Globus pallidus (tissue), 1 donor: ENCODE measurements around the gene ZNF296.
"Not testable (repeated sequence)": the region's sequence is repeated elsewhere in the genome, so short reads cannot be mapped to it uniquely, and the experiment has no call there.

Experiments
- DNase-seq: peaks from one replicate; pipeline ENCODE4 v3.0.0-alpha.2; 2015; ENCODE audit warnings: low spot score

ZNF296 gene

DNA sequence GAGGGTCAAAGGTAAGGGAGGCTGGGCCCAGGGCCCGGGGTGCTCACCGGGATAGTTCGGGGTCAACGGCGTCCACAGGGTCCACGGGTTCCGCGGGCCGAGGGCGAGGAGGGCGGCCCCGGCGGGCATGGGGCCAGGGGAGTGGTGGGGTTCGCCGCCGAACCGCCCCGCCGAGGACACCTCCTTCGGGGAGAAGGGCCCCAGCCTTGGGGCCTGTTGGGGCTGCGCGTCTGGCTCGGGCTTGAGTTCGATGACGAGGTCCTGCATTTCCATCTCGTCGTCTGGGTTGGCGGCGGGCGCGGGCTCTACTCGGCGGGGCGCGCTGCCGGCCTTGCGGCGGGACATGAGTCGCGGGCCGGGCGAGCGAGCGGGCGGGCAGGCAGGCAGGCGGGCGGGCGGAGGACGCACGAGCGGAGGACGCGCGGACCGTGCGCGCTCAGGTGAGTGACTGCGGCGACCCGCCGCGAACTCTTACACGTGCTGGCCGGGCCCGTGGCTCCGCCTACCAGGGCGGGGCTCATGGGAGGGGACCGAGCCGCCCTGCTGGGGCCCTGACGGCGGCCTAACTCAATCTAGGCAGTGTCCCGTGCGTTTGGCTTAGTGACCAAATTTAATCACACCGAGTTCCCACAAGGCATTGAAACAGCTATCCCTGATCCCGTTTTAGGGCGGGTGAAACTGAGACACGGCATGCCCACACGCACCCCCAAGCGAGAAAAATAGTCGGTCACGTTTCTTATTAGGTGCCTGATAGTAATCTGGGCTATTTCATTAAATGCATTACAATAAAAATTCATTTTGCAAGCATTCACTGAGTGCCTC is at the start of gene ZNF296:
TSS of gene ZNF296 (minus strand) at position 450 of the 822 bp plus-strand sequence. CDS start at position 345, 105 bp downstream.
- DNase-seq: no peak

DNA sequence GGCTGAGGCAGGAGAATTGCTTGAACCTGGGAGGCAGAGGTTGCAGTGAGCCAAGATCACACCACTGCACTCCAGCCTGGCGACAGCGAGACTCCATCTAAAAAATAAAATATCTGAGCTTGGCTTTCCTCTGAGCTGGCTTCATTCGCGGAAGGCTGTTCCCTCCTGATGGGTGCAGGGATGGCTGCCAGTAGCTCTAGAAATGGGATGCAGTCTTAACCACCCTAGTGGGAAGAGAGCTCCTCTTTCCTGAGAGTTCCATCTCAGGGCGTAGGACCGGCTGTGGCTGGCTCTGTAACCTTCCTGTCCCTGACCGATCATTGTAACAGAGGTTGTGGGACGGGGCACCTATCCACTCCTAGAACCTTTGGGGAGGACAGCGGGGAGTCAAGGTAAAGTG is 49.1 kb upstream of the ZNF296 start:
- DNase-seq: no peak

DNA sequence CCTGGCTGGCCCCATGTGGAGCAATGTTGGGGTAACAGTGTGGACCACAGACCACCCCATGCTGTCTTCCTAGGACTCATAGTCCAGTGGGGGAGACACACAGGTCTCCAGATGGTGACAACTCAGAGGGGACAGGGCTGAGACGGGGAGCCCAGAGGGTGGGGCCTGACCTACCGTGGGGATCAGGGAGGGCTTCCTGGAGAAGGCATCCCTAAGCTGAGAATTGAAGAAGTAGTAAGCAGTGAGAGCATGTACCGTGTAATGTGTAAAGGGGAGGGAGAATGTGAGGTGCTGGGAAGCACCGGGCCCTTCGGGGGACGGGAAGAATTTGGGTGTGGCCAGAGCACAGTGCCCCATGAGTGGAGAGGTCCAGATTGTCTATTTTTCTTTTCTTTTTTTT is 47.7 kb upstream of the ZNF296 start:
- no peak for DNase-seq

DNA sequence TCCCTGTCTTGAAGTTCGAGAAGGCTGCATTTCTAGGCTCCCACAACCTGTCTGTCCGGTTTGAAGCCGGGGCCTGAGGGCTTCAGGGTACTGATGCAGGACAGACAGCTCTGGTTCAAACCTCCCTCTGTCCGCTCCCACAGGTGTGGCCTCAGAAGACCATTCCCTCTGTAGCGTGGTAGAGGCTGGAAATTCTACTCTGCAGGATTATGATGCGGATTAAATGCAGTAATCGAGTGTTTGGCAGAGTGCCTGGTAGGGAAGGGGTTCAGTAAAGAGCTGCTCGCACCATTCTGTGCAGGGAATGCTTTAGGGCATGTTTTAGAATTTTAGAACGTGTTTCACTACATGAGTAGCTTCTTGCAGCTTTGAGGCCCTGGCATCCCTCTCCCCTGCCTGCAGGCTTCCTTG is 47.2 kb upstream of the ZNF296 start:
- no peak for DNase-seq

DNA sequence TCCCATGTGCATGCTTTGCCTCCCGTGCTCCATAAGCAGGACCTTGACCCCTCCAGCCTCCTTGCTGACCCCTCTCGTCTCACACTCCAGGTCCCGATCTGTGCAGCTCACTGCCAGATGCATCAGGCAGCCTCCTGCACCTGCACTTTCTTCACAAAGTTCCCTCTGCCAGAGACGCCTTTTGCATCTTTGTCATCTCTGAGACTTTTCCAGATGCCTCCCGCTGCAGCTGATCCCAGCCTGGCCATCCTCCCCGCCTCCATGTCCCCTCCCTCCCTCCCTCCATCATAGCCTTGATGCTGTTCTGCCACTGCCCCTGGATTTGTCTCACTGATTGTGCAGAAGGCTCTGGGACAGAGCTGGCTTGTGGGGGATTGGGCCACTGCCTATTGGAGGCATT is 46.6 kb upstream of the ZNF296 start:
- DNase-seq: no peak

- DNase-seq: no peak
These were observed 45.6 kb upstream of the ZNF296 start for GRCh38 chr19:45121827-45122345.

- DNase-seq: no peak
These were observed 43.3 kb upstream of the ZNF296 start for GRCh38 chr19:45119582-45119981.

DNA sequence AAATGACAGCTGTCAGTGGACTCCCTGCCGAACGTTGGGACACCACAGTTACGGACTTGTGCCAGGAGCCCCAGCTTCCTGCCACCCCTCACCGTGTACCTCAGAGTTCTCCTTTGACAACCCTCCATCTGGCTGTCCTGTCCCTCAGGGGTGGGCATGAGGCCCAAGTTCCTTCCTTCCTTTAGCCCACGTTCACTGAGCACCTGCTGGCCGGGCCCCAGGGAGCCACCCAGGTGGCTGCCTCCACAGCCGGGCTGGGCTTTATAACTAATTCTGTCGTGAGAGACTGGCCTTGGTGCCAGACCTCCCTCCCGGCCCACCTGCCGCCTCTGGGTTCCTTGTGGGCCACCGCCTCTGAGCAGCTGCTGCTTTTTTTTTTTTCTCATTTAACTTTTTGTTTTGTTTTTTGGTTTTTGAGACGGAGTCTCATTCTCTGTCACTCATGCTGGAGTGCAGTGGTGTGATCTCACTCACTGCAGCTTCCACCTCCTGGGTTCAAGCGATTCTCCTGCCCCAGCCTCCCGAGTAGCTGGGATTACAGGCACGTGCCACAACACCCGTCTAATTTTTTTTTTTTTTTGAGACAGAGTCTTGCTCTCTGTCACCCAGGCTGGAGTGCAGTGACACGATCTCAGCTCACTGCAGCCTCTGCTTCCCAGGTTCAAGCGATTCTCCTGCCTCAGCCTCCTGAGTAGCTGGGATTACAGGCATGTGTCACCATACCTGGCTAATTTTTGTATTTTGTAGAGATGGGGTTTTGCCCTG is 42.5 kb upstream of the ZNF296 start:
- DNase-seq: not testable (repeated sequence)

GRCh38 chr19:45118106-45118505 is 41.8 kb upstream of the ZNF296 start:
- no peak for DNase-seq

- no peak for DNase-seq
These were observed 41.4 kb upstream of the ZNF296 start for GRCh38 chr19:45117671-45118070.

DNA sequence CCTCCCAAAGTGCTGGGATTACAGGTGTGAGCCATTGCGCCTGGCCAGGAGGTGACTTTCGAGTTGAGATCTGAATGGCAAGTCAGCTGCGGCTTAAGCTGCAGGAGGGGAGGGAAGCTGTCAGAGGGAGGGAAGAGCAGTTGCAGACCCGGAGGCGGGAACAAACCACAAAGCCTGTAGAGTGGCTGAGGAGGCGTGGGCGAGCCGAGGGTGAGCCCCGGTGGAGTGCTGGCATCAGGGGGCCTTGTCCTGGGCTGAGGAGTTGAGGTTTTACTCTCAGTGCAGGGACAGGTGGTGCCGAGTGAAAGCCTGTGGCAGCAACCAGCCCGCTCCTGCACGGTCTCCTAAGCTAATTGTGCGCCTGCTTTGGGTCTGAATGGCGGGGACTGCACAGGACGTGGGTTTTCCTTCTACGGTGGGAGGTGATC is 40.9 kb upstream of the ZNF296 start:
- DNase-seq: no peak

DNA sequence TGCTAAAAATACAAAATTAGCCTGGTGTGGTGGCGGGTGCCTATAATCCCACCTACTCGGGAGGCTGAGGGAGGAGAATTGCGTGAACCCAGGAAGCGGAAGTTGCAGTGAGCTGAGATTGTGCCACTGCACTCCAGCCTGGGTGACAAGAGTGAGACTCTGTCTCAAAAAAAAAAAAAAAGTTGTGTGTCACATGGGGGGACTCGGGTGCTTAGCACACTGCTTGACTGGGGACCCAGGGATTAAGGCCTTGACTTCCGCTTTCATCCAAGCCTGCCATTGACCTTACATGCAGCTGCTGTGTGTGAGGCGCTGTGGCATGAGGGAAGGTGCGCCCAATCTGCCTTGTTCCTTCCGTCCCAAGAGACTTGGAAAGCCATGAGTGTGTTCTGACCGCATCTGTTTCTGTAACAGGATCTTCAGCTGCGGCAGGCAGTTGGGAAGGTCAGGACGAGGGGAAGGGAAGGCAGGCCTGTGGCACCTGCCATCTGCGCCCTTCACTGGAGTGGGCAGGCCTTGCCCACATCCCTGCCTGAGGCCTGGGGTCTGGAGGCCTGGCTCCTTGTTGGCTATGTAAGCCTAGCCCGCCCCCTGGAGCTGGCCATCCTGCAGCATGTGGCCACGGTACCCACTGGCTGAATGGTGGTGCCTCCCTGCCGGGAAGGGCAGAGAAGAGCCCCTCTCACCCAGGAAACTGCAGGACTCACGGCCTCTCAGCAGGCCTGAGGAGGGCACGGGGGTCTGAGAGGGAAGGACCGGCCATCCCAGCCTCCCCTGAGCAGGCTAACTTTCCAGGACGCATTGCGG is 39.7 kb upstream of the ZNF296 start:
- DNase-seq: no peak

GRCh38 chr19:45114116-45114515 is 37.8 kb upstream of the ZNF296 start:
- DNase-seq: no peak

DNA sequence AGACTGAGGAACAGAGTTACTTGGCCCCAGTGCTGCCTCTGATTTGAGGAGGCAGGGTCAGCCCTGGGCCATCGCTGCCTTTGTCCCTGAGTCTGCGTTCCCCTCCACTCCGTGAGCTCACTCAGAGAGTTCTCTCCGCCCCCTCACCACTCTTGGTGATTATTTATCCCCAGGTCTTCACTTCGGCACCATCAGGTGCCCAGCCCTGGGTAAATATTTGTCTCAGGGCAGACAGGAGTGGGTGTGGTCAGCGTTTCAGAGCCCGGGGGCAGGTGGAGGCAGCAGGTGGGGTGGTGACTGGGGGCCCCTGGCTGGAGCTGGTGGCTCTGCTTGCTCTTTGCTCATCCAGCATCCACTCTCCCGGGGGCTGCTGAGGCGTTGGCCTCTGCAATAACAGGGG is 37.4 kb upstream of the ZNF296 start:
- DNase-seq: no peak

GRCh38 chr19:45112111-45112827 is 36.0 kb upstream of the ZNF296 start:
- no peak for DNase-seq

GRCh38 chr19:45110851-45111266 is 34.6 kb upstream of the ZNF296 start:
- no peak for DNase-seq

GRCh38 chr19:45107621-45108150 is 31.4 kb upstream of the ZNF296 start:
- DNase-seq: no peak

DNA sequence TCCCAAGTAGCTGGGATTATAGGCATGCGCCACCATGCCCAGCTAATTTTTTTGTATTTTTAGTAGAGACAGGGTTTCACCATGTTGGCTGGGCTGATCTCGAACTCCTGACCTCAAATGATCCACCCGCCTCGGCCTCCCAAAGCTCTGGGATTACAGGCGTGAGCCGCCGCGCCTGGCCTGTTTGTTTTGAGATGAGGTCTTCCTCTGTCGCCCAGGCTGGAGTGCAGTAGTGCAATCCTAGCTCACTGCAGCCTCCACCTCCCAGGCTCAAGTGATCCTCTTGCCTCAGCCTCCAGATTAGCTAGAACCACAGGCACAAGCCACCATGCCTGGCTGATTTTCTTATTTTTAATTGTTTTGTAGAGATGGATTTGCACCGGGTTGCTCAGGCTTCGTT is 30.1 kb upstream of the ZNF296 start:
- not testable (repeated sequence) for DNase-seq

GRCh38 chr19:45104658-45105349 is 28.5 kb upstream of the ZNF296 start:
- no peak for DNase-seq

DNA sequence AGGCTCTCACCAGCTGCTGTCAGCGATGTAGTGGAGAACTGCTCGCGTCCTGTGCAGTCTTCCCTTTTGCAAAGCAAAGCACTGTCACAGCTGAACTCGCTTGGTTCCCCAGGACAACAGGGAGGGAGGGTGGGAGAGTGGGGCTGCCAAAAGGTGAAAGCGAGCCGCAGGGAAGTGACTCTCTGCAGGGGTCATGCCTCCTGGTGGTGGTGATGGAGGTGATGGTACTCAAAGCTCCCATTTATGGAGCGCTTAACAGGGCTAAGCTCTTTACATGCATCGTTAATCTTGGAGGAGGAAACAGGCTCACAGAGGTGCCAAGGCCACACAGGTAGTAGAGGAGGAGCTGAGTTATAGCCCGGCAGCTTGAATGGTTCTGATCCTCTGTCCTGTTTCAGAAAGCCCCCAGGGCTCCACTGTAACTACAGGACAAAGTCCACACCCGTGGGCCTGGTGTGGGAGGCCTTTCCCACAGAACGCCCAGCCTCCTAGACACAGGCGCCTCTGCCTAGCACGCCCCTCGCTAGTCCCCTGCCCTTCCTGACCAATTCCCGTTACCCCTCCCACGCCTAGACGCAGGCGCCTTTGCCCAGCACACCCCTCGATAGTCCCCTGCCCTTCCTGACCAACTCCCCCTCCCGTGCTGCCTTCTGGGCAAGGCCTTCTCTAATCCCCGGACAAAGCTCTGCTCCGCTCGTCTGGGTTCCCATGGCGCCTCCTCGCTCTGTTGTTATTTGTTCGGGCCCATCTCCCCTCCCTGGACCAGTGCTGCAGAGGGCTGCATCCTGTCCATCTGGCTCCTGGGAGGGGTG is 27.4 kb upstream of the ZNF296 start:
- DNase-seq: no peak
